GM12878 (cell line): ENCODE measurements around the gene PGBD5.

ENCODE experiments used
- BHLHE40 ChIP-seq, 2 experiments: fragments of 450-650 bp in 1 of 2; IDR thresholded peaks; 2 replicates each; pipeline ENCODE4 v1.6.1; 2011 to 2017; ENCODE audit warnings: low read depth in 2 of 2, borderline replicate concordance in 1 of 2, improper control_type of control experiment in 1 of 2, low read length in 1 of 2, mild to moderate bottlenecking in 1 of 2
- FOXM1 ChIP-seq: IDR thresholded peaks from 2 replicates; pipeline ENCODE4 v1.6.1; 2012; ENCODE audit warnings: low read depth, mild to moderate bottlenecking, inconsistent platforms, low read length, moderate library complexity
- IRF3 ChIP-seq: fragments of 450-650 bp; IDR thresholded peaks from 2 replicates; pipeline ENCODE4 v1.6.1; 2014; ENCODE audit warnings: mild to moderate bottlenecking
- MTA3 ChIP-seq: IDR thresholded peaks from 2 replicates; pipeline ENCODE4 v1.6.1; 2012; ENCODE audit warnings: low read length, inconsistent platforms, borderline replicate concordance

GRCh38 chr1:230377851-230378250 is 48.3 kb downstream of the PGBD5 start:
- no peak for TF ChIP-seq MTA3
- no peak for TF ChIP-seq IRF3
- no peak for TF ChIP-seq BHLHE40 (IDR thresholded peaks at IDR 0.05; ENCODE audit: borderline replicate concordance in 1 of 2, low read depth in 2 of 2, low read length in 1 of 2)
- no peak for TF ChIP-seq FOXM1
